Stimulated activated naive B cell treated with anti-CD40 and anti-IgM and Interleukin-4, amounts not matched to agents 10 μg/mL and 1 μg/mL and 100 μg/mL, for 72 hours (primary cell): ENCODE results near the gene VPS8.
A peak's percentile ranks its signal among the peaks of the same experiment; 100 is the strongest.
"Not testable (repeated sequence)": the region's sequence is repeated elsewhere in the genome, so short reads cannot be mapped to it uniquely, and the experiment has no call there.

Source experiments
- ATAC-seq, 2 donors: fragments of 150-1000 bp; cut with Tn5 transposase; replicated peaks; 2 replicates each; pipeline ENCODE4 v1.10.0; 2021; ENCODE audit warnings: moderate library complexity in 1 of 2
- DNase-seq: peaks from one replicate; pipeline ENCODE4 v3.0.0; 2021
- H3K27ac Mint-ChIP-seq: one replicate; pipeline ENCODE4 v1.8.0; 2022; ENCODE audit warnings: mild to moderate bottlenecking, mixed read lengths
- H3K27me3 Mint-ChIP-seq, 2 donors: one replicate each; pipeline ENCODE4 v1.8.0; 2022; ENCODE audit warnings: mixed read lengths in 2 of 2
- H3K36me3 Mint-ChIP-seq, 2 donors: one replicate each; pipeline ENCODE4 v1.8.0; 2022; ENCODE audit warnings: mixed read lengths in 2 of 2, mild to moderate bottlenecking in 1 of 2
- H3K4me1 Mint-ChIP-seq, 2 donors: one replicate each; pipeline ENCODE4 v1.8.0; 2022; ENCODE audit warnings: mixed read lengths in 2 of 2, mild to moderate bottlenecking in 1 of 2
- H3K4me3 Mint-ChIP-seq, 2 donors: one replicate each; pipeline ENCODE4 v1.8.0; 2022; ENCODE audit warnings: mild to moderate bottlenecking in 2 of 2, mixed read lengths in 2 of 2, moderate library complexity in 1 of 2
- H3K9me3 Mint-ChIP-seq, 2 donors: one replicate each; pipeline ENCODE4 v1.8.0; 2022; ENCODE audit warnings: mixed read lengths in 2 of 2, mild to moderate bottlenecking in 1 of 2

Gene VPS8

DNA sequence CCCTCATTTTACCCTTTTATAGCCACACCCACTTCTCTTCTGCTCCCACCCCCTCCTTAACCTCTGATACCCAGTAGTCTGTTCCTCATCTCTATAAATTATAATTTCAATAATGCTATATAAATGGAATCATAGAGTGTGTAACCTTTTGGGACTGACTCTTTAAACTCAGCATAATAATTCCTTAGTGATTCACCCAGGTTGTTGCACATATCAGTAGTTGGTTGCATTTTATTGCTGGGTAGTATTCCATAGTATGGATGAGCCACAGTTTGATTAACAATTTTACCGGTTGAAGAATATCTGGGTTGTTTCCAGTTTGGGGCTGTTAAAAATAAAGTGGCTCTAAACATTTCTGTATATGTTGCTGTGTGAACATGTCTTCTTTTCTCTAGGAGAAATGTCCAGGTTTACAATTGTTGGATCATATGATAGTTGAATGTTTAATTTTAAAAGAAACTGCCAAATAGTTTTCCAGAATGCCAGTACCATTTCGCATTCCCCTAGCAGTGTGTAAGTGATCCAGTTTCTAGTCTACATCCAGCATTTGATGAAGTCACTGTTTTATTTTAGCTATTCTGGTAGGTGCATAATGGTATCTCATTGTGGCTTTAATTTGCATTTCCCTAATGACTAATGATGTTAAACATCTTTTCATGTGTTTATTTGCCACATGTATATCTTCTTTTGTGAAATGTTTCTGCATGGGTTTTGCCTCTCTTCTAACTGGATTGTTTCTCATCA, 68.5 kb downstream of the VPS8 start:
- Mint-ChIP-seq H3K4me3 (no peak overlapping the region), H3K36me3 (peaks cover 36 to 42% of the 10 kb centered on the region in 2 donors), H3K27ac (no peak overlapping the region), H3K27me3 (no peaks in the 10 kb centered on the region), H3K9me3 (no peaks in the 10 kb centered on the region), H3K4me1 (peaks cover 9 to 24% of the 10 kb centered on the region in 2 donors)
- no peak for ATAC-seq
- DNase-seq, result no peak

DNA sequence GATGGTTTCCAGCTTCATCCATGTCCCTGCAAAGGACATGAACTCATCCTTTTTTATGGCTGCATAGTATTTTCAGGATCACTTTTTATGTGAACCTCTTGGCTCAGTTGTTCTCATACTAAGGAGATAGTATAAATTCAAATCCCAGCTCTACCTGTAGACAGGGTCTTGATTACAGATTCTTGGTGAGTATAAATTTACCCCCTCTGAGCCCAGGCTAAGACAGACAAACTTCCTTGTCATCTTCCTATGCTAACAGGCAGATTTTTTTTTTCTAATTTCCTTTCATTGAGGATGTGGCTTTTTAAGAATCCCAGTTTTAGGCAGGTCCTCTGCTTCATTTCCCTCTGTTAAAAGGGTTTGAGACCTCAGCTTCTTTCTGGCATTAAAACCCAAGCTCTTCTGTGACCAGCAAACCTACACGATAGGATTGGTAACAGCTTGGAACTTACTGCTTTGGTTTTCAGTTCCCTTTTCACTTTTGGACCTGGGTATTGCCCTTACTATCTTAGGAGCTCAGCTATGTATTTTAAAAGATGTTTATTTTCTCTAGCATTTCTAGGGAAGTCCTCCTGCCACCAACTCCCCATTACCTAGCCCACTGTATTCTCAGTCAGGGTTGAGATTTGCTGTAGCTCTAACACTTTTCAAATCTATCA, 72.5 kb downstream of the VPS8 start:
- peaks cover 24 to 32% of the 10 kb centered on the region in 2 donors for H3K36me3 Mint-ChIP-seq
- no peaks in the 10 kb centered on the region for H3K27me3 Mint-ChIP-seq
- H3K4me3 Mint-ChIP-seq, result peak overlapping the region; percentile 54 to 55
- no peaks in the 10 kb centered on the region for H3K9me3 Mint-ChIP-seq
- peak overlapping the region; percentile 82 for H3K27ac Mint-ChIP-seq
- ATAC-seq (peak; percentile 99), DNase-seq (peak; percentile 10)
- peaks cover 11 to 24% of the 10 kb centered on the region in 2 donors for H3K4me1 Mint-ChIP-seq

DNA sequence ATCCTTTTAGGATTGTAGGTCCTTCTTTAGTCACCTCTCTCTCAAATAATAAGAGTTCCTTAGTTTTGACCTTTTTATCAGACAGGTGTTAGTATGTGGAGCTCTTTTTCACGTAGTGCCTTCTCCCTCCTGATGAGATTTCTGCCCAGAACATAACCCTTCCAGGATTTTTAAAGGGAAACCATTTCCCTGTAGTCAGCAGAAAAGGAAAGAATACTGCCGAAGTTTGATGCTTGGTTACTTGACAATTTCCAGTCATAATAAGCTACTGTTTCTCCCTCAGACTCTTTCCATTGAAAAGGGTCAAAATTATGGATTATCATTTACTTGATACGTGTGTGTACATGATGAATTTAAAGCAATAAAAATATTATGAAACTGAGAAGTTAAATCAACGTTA, 73.1 kb downstream of the VPS8 start:
- no peaks in the 10 kb centered on the region for H3K9me3 Mint-ChIP-seq
- peaks cover 17 to 30% of the 10 kb centered on the region in 2 donors for H3K36me3 Mint-ChIP-seq
- peak overlapping the region; percentile 20 for H3K27ac Mint-ChIP-seq
- ATAC-seq (no peak), DNase-seq (no peak)
- peaks cover 12 to 24% of the 10 kb centered on the region in 2 donors for H3K4me1 Mint-ChIP-seq
- peak overlapping the region; percentile 54 to 55 for H3K4me3 Mint-ChIP-seq
- H3K27me3 Mint-ChIP-seq, result no peaks in the 10 kb centered on the region

DNA sequence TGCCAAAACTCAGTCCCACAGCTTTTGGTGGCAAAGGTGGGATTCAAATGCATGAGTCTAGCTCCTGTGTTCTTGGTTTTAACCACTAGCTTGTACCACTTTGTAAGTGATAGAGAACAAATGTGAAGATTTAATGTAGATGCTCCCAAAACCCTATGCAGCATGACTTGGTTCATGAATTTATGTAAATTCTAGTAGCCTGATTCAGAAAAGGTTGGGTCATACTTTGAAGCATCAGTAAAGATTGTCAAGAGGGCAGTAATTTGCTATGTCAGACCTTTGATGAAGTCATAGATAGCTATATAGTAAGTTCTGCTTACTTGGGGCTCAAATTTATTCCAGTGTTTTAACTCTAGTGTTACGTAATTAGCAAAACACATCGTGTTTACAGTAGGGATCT, 75.6 kb downstream of the VPS8 start:
- H3K4me1 Mint-ChIP-seq, result peaks cover 12 to 24% of the 10 kb centered on the region in 2 donors
- H3K9me3 Mint-ChIP-seq, result no peaks in the 10 kb centered on the region
- ATAC-seq (no peak), DNase-seq (no peak)
- H3K27me3 Mint-ChIP-seq, result no peaks in the 10 kb centered on the region
- no peak overlapping the region for H3K4me3 Mint-ChIP-seq
- no peak overlapping the region for H3K27ac Mint-ChIP-seq
- H3K36me3 Mint-ChIP-seq, result peaks cover 10 to 23% of the 10 kb centered on the region in 2 donors

DNA sequence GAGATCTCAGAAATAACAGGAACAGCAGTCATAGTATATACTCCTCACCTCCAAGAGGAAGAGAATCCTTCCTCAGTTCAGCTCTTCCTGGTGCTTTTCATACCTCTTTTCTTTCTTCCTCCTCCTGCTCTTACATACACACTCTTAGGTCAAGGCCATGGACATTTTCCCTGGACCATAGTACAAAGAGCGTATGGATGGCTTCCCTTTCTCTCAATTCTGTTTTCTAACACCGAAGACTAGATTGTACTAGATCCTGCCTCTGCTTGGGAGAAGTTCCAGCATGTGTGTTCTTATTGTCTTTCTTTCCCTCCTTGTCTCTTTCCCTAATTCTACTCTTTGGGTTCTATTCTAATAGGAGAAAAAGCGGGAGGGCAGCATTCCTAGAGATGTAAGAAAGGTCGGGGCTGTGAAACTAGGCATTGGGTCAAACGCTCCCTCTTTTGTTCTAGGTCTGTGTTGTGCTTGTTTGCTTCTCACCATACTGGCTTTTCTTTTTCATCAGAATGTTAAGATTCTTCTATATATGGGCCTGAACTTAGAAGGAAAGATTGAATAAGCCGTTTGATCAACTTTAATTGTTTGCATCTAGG, 77.4 kb downstream of the VPS8 start:
- H3K9me3 Mint-ChIP-seq, result no peaks in the 10 kb centered on the region
- no peak for DNase-seq
- H3K36me3 Mint-ChIP-seq, result peaks cover 1 to 13% of the 10 kb centered on the region in 2 donors

DNA sequence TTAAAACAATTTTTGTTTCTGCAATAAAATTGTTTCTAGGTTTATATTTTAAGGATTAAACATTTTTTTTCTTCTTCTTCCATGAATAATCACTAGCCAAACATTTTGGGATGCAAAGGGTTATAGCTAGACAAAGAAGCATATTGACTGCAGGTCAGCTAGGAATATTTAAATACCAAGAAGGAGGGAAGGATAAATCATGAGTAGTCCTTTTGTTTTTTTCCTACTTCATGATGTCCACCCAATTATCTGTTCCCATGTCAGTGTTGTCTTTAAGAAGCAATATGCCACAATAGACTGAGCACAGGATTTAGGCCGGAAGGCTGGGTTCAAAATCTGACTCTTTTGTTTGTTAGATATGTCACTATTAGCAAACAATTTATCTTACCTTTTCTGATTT, 82.1 kb downstream of the VPS8 start:
- no peak overlapping the region for H3K4me3 Mint-ChIP-seq

More for the DNA sequence above, 77.4 kb downstream of the VPS8 start:
- Mint-ChIP-seq H3K4me1 (peaks cover 8 to 9% of the 10 kb centered on the region in 2 donors), H3K27ac (no peak overlapping the region), H3K4me3 (no peak overlapping the region), H3K27me3 (no peaks in the 10 kb centered on the region)
- ATAC-seq, result no peak

DNA sequence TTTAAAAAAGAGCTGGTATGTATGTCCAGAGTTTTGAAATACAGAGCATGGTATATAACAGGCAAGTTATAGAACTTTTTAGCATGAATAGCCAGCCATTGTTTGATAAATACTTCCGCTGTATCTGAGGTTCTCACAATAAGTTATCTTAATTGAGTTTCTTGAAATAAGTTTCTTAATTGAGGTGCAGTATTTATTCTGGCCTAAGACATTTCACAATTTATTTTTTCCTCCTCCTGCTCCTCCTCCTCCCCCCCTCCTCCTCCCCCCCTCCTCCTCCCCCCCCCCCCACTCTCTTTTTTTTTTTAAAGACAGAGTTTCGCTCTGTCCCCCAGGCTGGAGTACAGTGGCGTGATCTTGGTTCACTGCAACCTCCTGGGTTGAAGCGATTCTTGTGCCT, 83.4 kb downstream of the VPS8 start:
- no peak for ATAC-seq

More for the DNA sequence above, 82.1 kb downstream of the VPS8 start:
- peaks cover 0 to 3% of the 10 kb centered on the region in 2 donors for H3K4me1 Mint-ChIP-seq
- ATAC-seq, result no peak
- no peak overlapping the region for H3K27ac Mint-ChIP-seq
- no peaks in the 10 kb centered on the region for H3K9me3 Mint-ChIP-seq
- no peaks in the 10 kb centered on the region for H3K27me3 Mint-ChIP-seq
- no peak for DNase-seq
- peaks cover under 1 to 7% of the 10 kb centered on the region in 2 donors for H3K36me3 Mint-ChIP-seq

DNA sequence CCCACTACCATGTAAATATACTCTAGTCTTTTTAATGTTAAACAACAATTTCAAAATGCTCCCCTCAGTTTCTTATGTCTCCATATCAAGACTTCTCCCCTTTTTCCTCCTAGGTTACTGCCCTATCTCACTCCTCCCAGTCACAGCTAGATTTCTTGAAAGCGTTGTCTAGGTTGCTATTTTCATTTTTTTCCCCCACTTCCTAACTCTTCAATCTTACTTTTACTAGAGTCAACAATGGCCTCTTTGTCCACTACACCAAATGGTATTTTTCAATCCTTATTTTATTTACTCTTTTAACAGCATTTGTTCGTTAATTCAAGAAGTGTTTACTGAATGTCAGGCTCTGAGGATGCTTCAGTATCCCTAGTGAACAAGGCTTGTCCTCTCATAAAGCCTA, 84.4 kb downstream of the VPS8 start:
- DNase-seq, result no peak
- no peak overlapping the region for H3K27ac Mint-ChIP-seq
- H3K36me3 Mint-ChIP-seq, result peaks cover 9 to 15% of the 10 kb centered on the region in 2 donors
- H3K27me3 Mint-ChIP-seq, result no peaks in the 10 kb centered on the region
- no peak overlapping the region for H3K4me3 Mint-ChIP-seq
- no peaks in the 10 kb centered on the region for H3K9me3 Mint-ChIP-seq
- ATAC-seq, result no peak
- no peaks in the 10 kb centered on the region for H3K4me1 Mint-ChIP-seq

More for the DNA sequence above, 83.4 kb downstream of the VPS8 start:
- no peaks in the 10 kb centered on the region for H3K27me3 Mint-ChIP-seq
- no peak for DNase-seq
- peaks cover 7 to 11% of the 10 kb centered on the region in 2 donors for H3K36me3 Mint-ChIP-seq
- no peaks in the 10 kb centered on the region for H3K9me3 Mint-ChIP-seq
- H3K4me1 Mint-ChIP-seq, result no peaks in the 10 kb centered on the region
- H3K27ac Mint-ChIP-seq, result no peak overlapping the region
- no peak overlapping the region for H3K4me3 Mint-ChIP-seq

DNA sequence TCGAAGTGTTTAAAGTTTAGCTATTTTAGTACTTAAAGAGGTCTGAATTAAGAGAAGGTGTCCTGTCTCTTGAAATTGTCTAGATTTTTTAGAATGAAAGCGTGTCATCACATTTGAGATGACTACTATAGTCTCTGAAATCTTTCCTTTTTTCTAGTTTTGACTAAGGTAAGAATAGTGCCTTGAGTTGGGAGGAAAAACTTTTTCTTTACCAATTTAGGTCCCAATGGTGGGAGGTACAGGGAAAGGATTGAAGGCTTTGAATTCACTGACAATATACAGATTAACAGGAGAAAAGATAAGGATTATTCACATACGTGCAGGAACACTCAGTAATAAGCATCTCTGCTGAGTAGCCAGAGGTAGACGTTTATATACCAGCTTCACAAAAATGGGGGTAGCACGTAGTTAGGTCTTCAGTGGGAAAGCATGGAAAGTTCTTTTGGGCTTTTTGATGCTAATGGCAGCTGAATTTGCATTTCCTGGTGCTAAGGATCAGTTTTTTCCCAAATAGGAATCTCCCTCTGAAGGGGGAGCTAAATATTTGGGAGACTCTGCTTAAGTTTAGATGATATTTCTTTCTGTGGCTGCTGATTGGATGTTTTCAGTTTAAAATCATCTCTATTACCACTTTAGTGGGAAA, 88.1 kb downstream of the VPS8 start:
- Mint-ChIP-seq H3K27me3 (no peaks in the 10 kb centered on the region), H3K4me1 (no peaks in the 10 kb centered on the region), H3K9me3 (peaks cover 0 to 3% of the 10 kb centered on the region in 2 donors), H3K4me3 (no peak overlapping the region), H3K36me3 (peaks cover 25 to 29% of the 10 kb centered on the region in 2 donors), H3K27ac (no peak overlapping the region)
- DNase-seq (no peak), ATAC-seq (no peak)

DNA sequence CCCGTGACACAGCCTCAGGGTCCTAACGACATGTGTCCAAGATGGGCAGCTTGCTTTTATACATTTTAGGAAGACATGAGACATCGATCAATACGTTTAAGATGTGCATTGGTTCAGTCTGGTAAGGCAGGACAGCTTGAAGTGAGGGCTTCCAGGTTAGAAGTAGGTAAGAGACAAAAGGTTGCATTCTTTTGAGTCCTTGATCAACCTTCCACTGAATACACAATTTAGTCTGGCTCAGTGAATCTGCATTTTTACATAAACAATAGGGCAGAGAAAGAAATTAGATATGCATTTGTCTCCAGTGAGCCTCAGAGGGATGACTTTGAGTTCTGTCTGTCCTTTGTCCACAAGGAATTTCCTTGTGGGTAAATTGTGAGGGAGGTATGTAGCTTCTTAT, 95.1 kb downstream of the VPS8 start:
- not testable (repeated sequence) for H3K27ac Mint-ChIP-seq, DNase-seq, H3K4me1 Mint-ChIP-seq, ATAC-seq, H3K9me3 Mint-ChIP-seq, H3K27me3 Mint-ChIP-seq, H3K4me3 Mint-ChIP-seq
- peaks cover 48 to 62% of the 10 kb centered on the region in 2 donors for H3K36me3 Mint-ChIP-seq

DNA sequence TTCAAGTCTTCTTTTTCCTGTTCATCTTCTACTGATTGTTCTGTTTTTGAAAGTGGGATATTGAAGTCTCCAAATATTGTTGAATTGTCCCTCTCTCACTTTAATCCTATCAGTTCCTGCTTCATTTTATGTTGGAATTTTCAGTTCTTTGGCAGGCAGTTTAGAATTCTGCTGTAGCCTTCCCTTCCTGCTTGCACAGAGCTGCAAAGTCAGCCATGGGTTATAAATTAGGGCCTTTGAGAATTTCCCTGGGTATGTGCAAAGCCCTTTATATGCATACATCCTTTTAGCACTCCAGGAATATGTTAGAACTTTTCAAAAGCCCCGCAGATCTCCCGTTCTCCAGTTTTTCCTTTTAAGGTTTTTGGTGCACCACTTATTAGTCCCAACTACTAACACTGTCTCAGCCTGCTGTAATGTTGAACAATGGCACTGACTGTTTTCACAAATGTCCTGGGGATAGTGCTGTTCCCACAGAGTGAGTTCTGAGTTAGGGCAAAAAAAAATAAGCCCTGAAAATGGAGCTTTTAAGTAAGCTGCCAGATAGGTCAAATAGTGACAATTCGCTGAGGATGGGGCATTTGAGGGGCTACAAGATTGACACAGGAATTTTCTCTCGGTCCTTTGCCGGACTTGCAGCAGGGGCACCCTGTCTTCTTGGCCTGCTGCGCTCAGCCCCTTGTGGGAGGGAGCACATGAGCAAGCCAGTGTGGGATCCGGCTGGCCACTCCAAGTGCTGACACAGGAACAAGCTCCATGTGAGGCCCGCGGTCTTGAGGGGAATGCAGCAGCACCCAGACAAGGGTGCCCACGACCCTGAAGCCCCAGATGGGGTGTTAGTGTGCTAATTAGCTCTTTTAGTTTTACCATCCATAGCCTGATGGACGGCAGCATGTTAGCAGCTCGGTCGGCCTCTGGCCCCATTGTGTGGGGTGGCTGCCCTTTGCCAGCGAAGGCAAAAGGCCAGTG, 96.0 kb downstream of the VPS8 start:
- DNase-seq (no peak), ATAC-seq (no peak)
- Mint-ChIP-seq H3K9me3 (peaks cover 0 to 3% of the 10 kb centered on the region in 2 donors), H3K4me1 (no peaks in the 10 kb centered on the region), H3K27me3 (no peaks in the 10 kb centered on the region), H3K36me3 (peaks cover 52 to 71% of the 10 kb centered on the region in 2 donors), H3K4me3 (no peak overlapping the region), H3K27ac (no peak overlapping the region)

DNA sequence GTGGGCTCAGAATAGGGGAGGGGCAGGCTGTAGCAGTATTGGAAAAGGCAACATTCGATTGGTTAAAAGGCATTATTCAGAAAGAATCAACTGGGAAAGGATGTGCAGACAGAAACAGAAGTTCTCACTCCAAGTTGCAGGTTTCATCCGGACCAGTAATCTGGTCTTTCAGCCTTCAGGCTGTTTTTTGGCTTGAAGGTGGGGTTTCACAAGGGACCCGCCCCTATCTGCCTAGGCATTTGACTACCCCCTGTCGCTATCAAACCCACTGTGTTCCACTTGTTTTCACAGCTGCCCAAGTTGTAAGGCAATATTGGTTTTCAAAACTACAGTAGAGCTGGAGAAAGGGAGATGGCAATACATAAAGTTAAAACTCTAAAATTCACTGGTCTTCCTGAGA, 96.9 kb downstream of the VPS8 start:
- Mint-ChIP-seq H3K36me3 (peaks cover 47 to 68% of the 10 kb centered on the region in 2 donors), H3K4me3 (no peak overlapping the region), H3K9me3 (peaks cover 0 to 3% of the 10 kb centered on the region in 2 donors), H3K27ac (no peak overlapping the region), H3K27me3 (no peaks in the 10 kb centered on the region), H3K4me1 (no peaks in the 10 kb centered on the region)
- ATAC-seq, result no peak
- DNase-seq, result no peak

DNA sequence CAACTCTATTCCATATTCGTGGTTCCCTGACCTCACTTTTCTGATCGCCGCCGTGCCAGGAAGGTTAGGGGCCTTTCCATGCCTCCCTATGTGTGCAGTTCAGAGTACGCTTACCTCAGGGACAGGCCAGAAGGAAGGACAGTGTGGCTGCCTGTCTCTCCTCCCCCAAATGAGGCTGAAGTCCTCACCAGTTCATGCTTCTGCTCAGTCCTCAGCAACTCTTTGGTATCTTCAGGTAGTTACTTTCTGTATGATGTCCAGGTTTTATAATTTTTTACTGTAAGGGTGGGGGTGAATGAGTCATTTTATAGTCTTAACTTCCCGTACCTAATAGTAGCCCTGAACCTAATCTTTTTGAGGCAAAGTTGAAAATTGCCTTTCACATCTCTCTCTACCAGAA, 98.7 kb downstream of the VPS8 start:
- H3K9me3 Mint-ChIP-seq, result no peaks in the 10 kb centered on the region
- no peaks in the 10 kb centered on the region for H3K27me3 Mint-ChIP-seq
- no peak overlapping the region for H3K27ac Mint-ChIP-seq
- no peak overlapping the region for H3K4me3 Mint-ChIP-seq
- ATAC-seq, result no peak
- H3K4me1 Mint-ChIP-seq, result no peaks in the 10 kb centered on the region
- DNase-seq, result no peak
- H3K36me3 Mint-ChIP-seq, result peaks cover 41 to 62% of the 10 kb centered on the region in 2 donors
